Hepatocyte (in vitro differentiated cells): ENCODE measurements around the gene SLC39A12. TPM values are rescaled to one million over a fixed set of nuclear protein-coding genes. Genes with fewer than 3 reads are reported as not detected.

Experiments used
- DNase-seq: peaks from one replicate; pipeline ENCODE4 v3.0.0-alpha.2; 2016; ENCODE audit warnings: low spot score
- H2AFZ ChIP-seq: fragments of 200-600 bp; sonication (generic); 2 replicates; pipeline ENCODE4 v1.6.0; 2016; ENCODE audit warnings: antibody characterized with exemption, mild to moderate bottlenecking
- H3K27ac ChIP-seq: fragments of 200-600 bp; sonication (generic); 2 replicates; pipeline ENCODE4 v1.5.1; 2016; ENCODE audit warnings: mild to moderate bottlenecking
- H3K27me3 ChIP-seq: fragments of 200-600 bp; sonication (generic); 2 replicates; pipeline ENCODE4 v1.6.1; 2016
- H3K36me3 ChIP-seq: fragments of 200-600 bp; sonication (generic); replicated peaks from 2 replicates; pipeline ENCODE4 v1.5.1; 2016; ENCODE audit warnings: low read depth; ENCODE audit not compliant: insufficient read depth
- H3K4me1 ChIP-seq: fragments of 200-600 bp; sonication (generic); 2 replicates; pipeline ENCODE4 v1.5.1; 2016; ENCODE audit warnings: mild to moderate bottlenecking, moderate library complexity; ENCODE audit not compliant: insufficient read depth
- H3K4me2 ChIP-seq: fragments of 200-600 bp; sonication (generic); 2 replicates; pipeline ENCODE4 v1.6.0; 2016
- H3K4me3 ChIP-seq: fragments of 200-600 bp; sonication (generic); 2 replicates; pipeline ENCODE4 v1.5.1; 2016; ENCODE audit warnings: mild to moderate bottlenecking
- H3K79me2 ChIP-seq: fragments of 200-600 bp; sonication (generic); 2 replicates; pipeline ENCODE4 v1.6.0; 2017; ENCODE audit warnings: mild to moderate bottlenecking
- H3K9me2 ChIP-seq: fragments of 200-600 bp; sonication (generic); replicated peaks from 2 replicates; pipeline ENCODE4 v1.6.0; 2017; ENCODE audit warnings: mild to moderate bottlenecking; ENCODE audit not compliant: insufficient read depth
- H3K9me3 ChIP-seq: fragments of 200-600 bp; sonication (generic); 2 replicates; pipeline ENCODE4 v1.5.1; 2016; ENCODE audit warnings: low read depth, mild to moderate bottlenecking
- H4K20me1 ChIP-seq: fragments of 200-600 bp; sonication (generic); 2 replicates; pipeline ENCODE4 v1.6.0; 2016; ENCODE audit warnings: mild to moderate bottlenecking; ENCODE audit not compliant: insufficient read depth, poor library complexity, severe bottlenecking
- CTCF ChIP-seq: fragments of 200-600 bp; sonication (generic); IDR thresholded peaks from 2 replicates; pipeline ENCODE4 v1.5.1; 2016; ENCODE audit warnings: antibody characterized with exemption, mild to moderate bottlenecking; ENCODE audit not compliant: poor library complexity
- EZH2 ChIP-seq: fragments of 200-600 bp; sonication (generic); IDR thresholded peaks from 2 replicates; pipeline ENCODE4 v1.6.1; 2016; ENCODE audit warnings: antibody characterized with exemption, mild to moderate bottlenecking, borderline replicate concordance
- EZH2phosphoT487 ChIP-seq: fragments of 200-600 bp; sonication (generic); IDR thresholded peaks from one replicate; pipeline ENCODE4 v1.6.1; 2018; ENCODE audit warnings: antibody characterized with exemption, mild to moderate bottlenecking, low read depth, moderate library complexity; ENCODE audit not compliant: unreplicated experiment, severe bottlenecking
- WGBS: methylation state at CpG from one replicate; pipeline ENCODE4 v1.1.6; 2016; ENCODE audit warnings: low lambda C conversion rate; ENCODE audit errors: missing lambda C conversion rate; 5-methylcytosine and 5-hydroxymethylcytosine counted together
- polyA plus RNA-seq: library from polyadenylated mRNA; unstranded; fragments of >200 nt; fragmentation: Nextera tagmentation; extraction: Ambion mirVana; gene quantifications from 2 replicates; pipeline ENCODE4 v1.2.1, GENCODE V29; 2016
- total RNA-seq: library from RNA; depleted of rRNA; stranded (reverse); fragments of >200 nt; gene quantifications from 2 replicates; pipeline ENCODE4 v1.2.3, GENCODE V29; 2014

The SLC39A12 gene
- total and polyA plus RNA-seq, 2 experiments from 2014 or later = not detected

GRCh38 chr10:17913604-17914003, 38.1 kb upstream of the SLC39A12 start:
- 88% methylated on average over 5 of the region's 5 CpGs for WGBS
- Histone ChIP-seq H4K20me1 (no peaks in the 10 kb centered on the region), H3K9me3 (no peaks in the 10 kb centered on the region), H3K4me1 (no peaks in the 10 kb centered on the region), H2AFZ (no peak overlapping the region), H3K36me3 (no peaks in the 10 kb centered on the region), H3K79me2 (no peaks in the 10 kb centered on the region), H3K27ac (no peak overlapping the region), H3K9me2 (no peaks in the 10 kb centered on the region), H3K4me3 (no peak overlapping the region), H3K4me2 (no peak overlapping the region), H3K27me3 (no peaks in the 10 kb centered on the region)
- TF ChIP-seq EZH2 (no peak), EZH2phosphoT487 (no peak), CTCF (no peak)
- no peak for DNase-seq

GRCh38 chr10:17914169-17915045, 37.3 kb upstream of the SLC39A12 start:
- H3K27me3 ChIP-seq = no peaks in the 10 kb centered on the region
- TF ChIP-seq EZH2phosphoT487 (no peak), EZH2 (no peak)
- no peaks in the 10 kb centered on the region for H3K36me3 ChIP-seq
- no peaks in the 10 kb centered on the region for H4K20me1 ChIP-seq
- no peak for DNase-seq
- no peak overlapping the region for H3K4me3 ChIP-seq
- H3K9me2 ChIP-seq = no peaks in the 10 kb centered on the region
- H3K4me2 ChIP-seq = no peak overlapping the region
- H3K79me2 ChIP-seq = no peaks in the 10 kb centered on the region
- 89% methylated on average over 5 of the region's 5 CpGs for WGBS
- H2AFZ ChIP-seq = no peak overlapping the region
- H3K9me3 ChIP-seq = no peaks in the 10 kb centered on the region
- no peaks in the 10 kb centered on the region for H3K4me1 ChIP-seq
- H3K27ac ChIP-seq = no peak overlapping the region

- TF ChIP-seq EZH2phosphoT487 = no peak
- no peak for TF ChIP-seq EZH2
- TF ChIP-seq CTCF = no peak
- no peaks in the 10 kb centered on the region for H3K36me3 ChIP-seq
- H3K4me2 ChIP-seq = no peak overlapping the region
- H3K4me3 ChIP-seq = no peak overlapping the region
- H3K9me3 ChIP-seq = no peaks in the 10 kb centered on the region
- no peak for DNase-seq
- no peak overlapping the region for H2AFZ ChIP-seq
- 93% methylated on average over 4 of the region's 4 CpGs for WGBS
- no peaks in the 10 kb centered on the region for H3K9me2 ChIP-seq
- H3K79me2 ChIP-seq = no peaks in the 10 kb centered on the region
- H3K27ac ChIP-seq = no peak overlapping the region
- H3K27me3 ChIP-seq = no peaks in the 10 kb centered on the region
- H3K4me1 ChIP-seq = no peaks in the 10 kb centered on the region
- H4K20me1 ChIP-seq = no peaks in the 10 kb centered on the region
These were observed 36.5 kb upstream of the SLC39A12 start for GRCh38 chr10:17915181-17915580.

GRCh38 chr10:17918187-17918903, 33.4 kb upstream of the SLC39A12 start:
- H3K79me2 ChIP-seq = no peaks in the 10 kb centered on the region
- H3K4me3 ChIP-seq = no peak overlapping the region
- H2AFZ ChIP-seq = no peak overlapping the region
- H3K4me2 ChIP-seq = no peak overlapping the region
- H3K27me3 ChIP-seq = no peaks in the 10 kb centered on the region
- no peak overlapping the region for H3K27ac ChIP-seq
- no peaks in the 10 kb centered on the region for H3K4me1 ChIP-seq
- no peaks in the 10 kb centered on the region for H3K36me3 ChIP-seq
- H3K9me3 ChIP-seq = no peaks in the 10 kb centered on the region
- TF ChIP-seq EZH2phosphoT487 (no peak), EZH2 (no peak), CTCF (no peak)
- no peaks in the 10 kb centered on the region for H3K9me2 ChIP-seq
- no peak for DNase-seq
- no peaks in the 10 kb centered on the region for H4K20me1 ChIP-seq
- WGBS = 84% methylated on average over 12 of the region's 12 CpGs
